HepG2 (cell line): ENCODE data around the gene ABCC8. TPM values are rescaled to one million over a fixed set of nuclear protein-coding genes. Genes with fewer than 3 reads are reported as not detected.
A peak's percentile ranks its signal among the peaks of the same experiment; 100 is the strongest.

Source experiments
- ATAC-seq: fragments of 200-7000 bp; cut with Tn5 transposase; 3 replicates; pipeline ENCODE4 v1.9.1; 2020; ENCODE audit warnings: mild to moderate bottlenecking, moderate library complexity
- BruUV-seq: library from RNA; stranded (reverse); fragments of 400-500 nt; replicated peaks from 2 replicates; lab custom pipeline; 2021; lab: Mats Ljungman, UMichigan
- CTCF ChIA-PET: fragments of 300-600 bp; formaldehyde crosslinking; extraction: SDS; loops from one replicate; lab custom pipeline; 2021; ENCODE audit warnings: low total read pairs, inconsistent platforms, low intra/inter-chr PET ratio; lab: Yijun Ruan, JAX
- POLR2A ChIA-PET: fragments of 350-600 bp; sonication (Branson Sonifier 250); formaldehyde crosslinking; loops from one replicate; lab custom pipeline; 2020; ENCODE audit warnings: antibody characterized with exemption, inconsistent platforms; lab: Yijun Ruan, JAX
- DNase-seq: peaks from one replicate; pipeline ENCODE4 v3.0.0-alpha.2; 2015; ENCODE audit warnings: low spot score
- FAIRE-seq: peaks from 3 replicates; lab custom pipeline; 2011; peaks lifted over from hg19 to GRCh38; lab: Jason Lieb, UNC
- H2AFZ ChIP-seq: one replicate; pipeline ENCODE4 v1.6.1; 2011; ENCODE audit warnings: low read length, inconsistent platforms
- H3K27ac ChIP-seq: fragments of 300-600 bp; 3 replicates; pipeline ENCODE4 v1.8.0; 2011; ENCODE audit warnings: mixed run types, mild to moderate bottlenecking, mixed read lengths, low read length, inconsistent platforms; ENCODE audit not compliant: insufficient read depth; ENCODE audit errors: extremely low read length
- H3K27me3 ChIP-seq, 2 experiments: fragments of 200-600 bp in 1 of 2; 2 replicates in 1 of 2; 3 replicates in 1 of 2; pipeline versions ENCODE4 v1.6.0 to v1.8.0; 2011; ENCODE audit warnings: low read length in 2 of 2, mild to moderate bottlenecking in 2 of 2, moderate library complexity in 2 of 2, inconsistent platforms in 1 of 2; ENCODE audit not compliant: insufficient read depth in 2 of 2, control insufficient read depth in 1 of 2
- H3K36me3 ChIP-seq, 2 experiments: fragments of 200-600 bp in 1 of 2; replicated peaks in 1 of 2; 2 replicates in 1 of 2; 3 replicates in 1 of 2; pipeline versions ENCODE4 v1.5.1 to v1.8.0; 2011; ENCODE audit warnings: low read length in 2 of 2, inconsistent platforms in 1 of 2; ENCODE audit not compliant: insufficient read depth in 2 of 2, control insufficient read depth in 1 of 2
- H3K4me1 ChIP-seq: 2 replicates; pipeline ENCODE4 v1.5.1; 2012; ENCODE audit warnings: low read length, inconsistent platforms; ENCODE audit not compliant: insufficient read depth
- H3K4me2 ChIP-seq: 2 replicates; pipeline ENCODE4 v1.6.0; 2011; ENCODE audit warnings: low read depth, low read length, inconsistent platforms
- H3K4me3 ChIP-seq, 3 experiments: fragments of 200-600 bp in 1 of 3; sonication (generic), shearing (Covaris generic) in 1 of 3; replicated peaks in 1 of 3; 2 replicates each; pipeline ENCODE4 v1.5.1; 2011 to 2016; ENCODE audit warnings: low read length in 3 of 3, inconsistent platforms in 2 of 3, low read depth in 2 of 3, mild to moderate bottlenecking in 2 of 3, control low read depth in 1 of 3, mixed read lengths in 1 of 3; ENCODE audit not compliant: insufficient read depth in 1 of 3
- H3K79me2 ChIP-seq: one replicate; pipeline ENCODE4 v1.6.1; 2011; ENCODE audit warnings: low read length, inconsistent platforms; ENCODE audit not compliant: insufficient read depth
- H3K9ac ChIP-seq: 2 replicates; pipeline ENCODE4 v1.6.0; 2011; ENCODE audit warnings: mild to moderate bottlenecking, low read depth, low read length, inconsistent platforms; ENCODE audit not compliant: insufficient read depth
- H3K9me3 ChIP-seq: 2 replicates; pipeline ENCODE4 v1.5.1; 2012; ENCODE audit warnings: mild to moderate bottlenecking, low read length
- H4K20me1 ChIP-seq: 2 replicates; pipeline ENCODE4 v1.6.0; 2011; ENCODE audit warnings: inconsistent platforms, mild to moderate bottlenecking, low read length, moderate library complexity; ENCODE audit not compliant: insufficient read depth
- CBX2 ChIP-seq, 2 experiments: fragments of 200-600 bp in 1 of 2; sonication (generic); formaldehyde crosslinking in 1 of 2; IDR thresholded peaks; 2 replicates each; pipeline versions ENCODE4 v1.7.0 to v1.8.1; 2018 to 2022; ENCODE audit warnings: low read depth in 2 of 2, low read length in 1 of 2, mild to moderate bottlenecking in 1 of 2, missing genetic modification reagents in 1 of 2
- DZIP1 ChIP-seq: sonication (generic); formaldehyde crosslinking; IDR thresholded peaks from 2 replicates; pipeline ENCODE4 v1.5.0; 2020; ENCODE audit warnings: mild to moderate bottlenecking, missing genetic modification reagents
- HOXA9 ChIP-seq: sonication (generic); formaldehyde crosslinking; IDR thresholded peaks from 2 replicates; pipeline ENCODE4 v1.8.1; 2022; ENCODE audit warnings: missing genetic modification reagents, mild to moderate bottlenecking, moderate library complexity, borderline replicate concordance
- IKZF5 ChIP-seq: IDR thresholded peaks from 2 replicates; pipeline ENCODE4 v1.6.1; 2018; ENCODE audit warnings: missing genetic modification reagents, mild to moderate bottlenecking, missing compliant biosample characterization
- MAFK ChIP-seq, 2 experiments: IDR thresholded peaks in 1 of 2; conservative IDR thresholded peaks in 1 of 2; 2 replicates each; pipeline ENCODE4 v1.6.1; 2011; ENCODE audit warnings: improper control_type of control experiment in 2 of 2, low read length in 2 of 2
- MTF2 ChIP-seq: sonication (generic); formaldehyde crosslinking; IDR thresholded peaks from 2 replicates; pipeline ENCODE4 v1.5.0; 2020; ENCODE audit warnings: missing genetic modification reagents, borderline replicate concordance
- RBAK ChIP-seq: sonication (generic); formaldehyde crosslinking; IDR thresholded peaks from 2 replicates; pipeline ENCODE4 v1.5.1; 2020; ENCODE audit warnings: mild to moderate bottlenecking, missing genetic modification reagents
- RELA ChIP-seq: sonication (generic); formaldehyde crosslinking; IDR thresholded peaks from 2 replicates; pipeline ENCODE4 v1.4.0; 2020; ENCODE audit warnings: missing genetic modification reagents
- SRSF4 ChIP-seq: fragments of 200-400 bp; formaldehyde crosslinking; IDR thresholded peaks from one replicate; pipeline ENCODE4 v1.6.1; 2018; ENCODE audit warnings: mild to moderate bottlenecking, low read depth, low read length, moderate library complexity; ENCODE audit not compliant: poor library complexity, severe bottlenecking
- SSRP1 ChIP-seq: IDR thresholded peaks from 2 replicates; pipeline ENCODE4 v1.6.1; 2016; ENCODE audit warnings: control low read depth
- ZFYVE20 ChIP-seq: sonication (generic); formaldehyde crosslinking; IDR thresholded peaks from 2 replicates; pipeline ENCODE4 v1.8.0; 2023; ENCODE audit warnings: low read depth, mild to moderate bottlenecking, moderate library complexity, missing genetic modification reagents, borderline replicate concordance
- ZHX1 ChIP-seq: sonication (generic); formaldehyde crosslinking; IDR thresholded peaks from 2 replicates; pipeline ENCODE4 v1.8.1; 2022; ENCODE audit warnings: low read depth, mild to moderate bottlenecking, missing genetic modification reagents
- ZNF350 ChIP-seq: sonication (generic); formaldehyde crosslinking; IDR thresholded peaks from 2 replicates; pipeline ENCODE4 v1.4.0; 2020; ENCODE audit warnings: mild to moderate bottlenecking, low read depth, missing genetic modification reagents, borderline replicate concordance
- ZNF616 ChIP-seq: sonication (generic); formaldehyde crosslinking; IDR thresholded peaks from 2 replicates; pipeline ENCODE4 v1.5.0; 2020; ENCODE audit warnings: low read depth, mild to moderate bottlenecking, missing genetic modification reagents
- ZNF652 ChIP-seq: IDR thresholded peaks from 2 replicates; pipeline ENCODE4 v1.6.1; 2016; ENCODE audit warnings: low read depth, borderline replicate concordance
- WGBS: methylation state at CpG from one replicate; pipeline ENCODE4 v1.1.6; 2017; ENCODE audit warnings: low lambda C conversion rate; 5-methylcytosine and 5-hydroxymethylcytosine counted together
- in situ Hi-C: cut with HindIII; loops from 2 replicates; pipeline ENCODE4 v1.10.0; 2017; ENCODE audit warnings: low pct_unique_long_range_greater_than_20kb; ENCODE audit not compliant: extremely low pct_ligation_motif_present
- intact Hi-C: fragments of 100-400 bp; cut with micrococcal nuclease; formaldehyde crosslinking; loops from one replicate; pipeline ENCODE4 v1.10.0; 2022; ENCODE audit not compliant: unreplicated experiment
- polyA plus RNA-seq, 8 experiments: library from polyadenylated mRNA; depleted of rRNA in 3 of 8; stranded (reverse) in 7 of 8; unstranded in 1 of 8; fragments of >200 nt; fragmentation: Illumina TruSeq in 4 of 8; extraction: Trizol in 4 of 8; gene quantifications; 2 replicates each; pipeline versions ENCODE4 v1.2.1 to v1.2.3, GENCODE V29; 2011 to 2016; ENCODE audit warnings: low read depth in 4 of 8, missing spikeins in 1 of 8, mixed read lengths in 1 of 8; ENCODE audit not compliant: insufficient read depth in 1 of 8
- total RNA-seq, 5 experiments: library from RNA; depleted of rRNA; stranded (reverse); fragments of >200 nt; fragmentation: Illumina TruSeq; extraction: Trizol; gene quantifications; 2 replicates each; pipeline ENCODE4 v1.2.3, GENCODE V29; 2016; ENCODE audit warnings: low read depth in 1 of 5

The ABCC8 gene
- total and polyA plus RNA-seq, 2 of the 13 experiments (the other 11 are each of a cell fraction or from before 2014, with no cell fraction given): not detected

- no TSS peak for BruUV-seq
- Histone ChIP-seq H3K27me3 (no peaks in the 10 kb centered on the region; a peak in 2 of 5 replicates), H3K36me3 (no peaks in the 10 kb centered on the region), H3K27ac (no peak overlapping the region), H4K20me1 (no peaks in the 10 kb centered on the region), H3K9me3 (no peaks in the 10 kb centered on the region), H2AFZ (no peak overlapping the region), H3K4me3 (no peak overlapping the region), H3K79me2 (no peaks in the 10 kb centered on the region), H3K4me2 (no peak overlapping the region), H3K4me1 (peaks cover 10% of the 10 kb centered on the region), H3K9ac (no peak overlapping the region)
- ChIA-PET POLR2A (no interaction called here), CTCF (no interaction called here)
- intact Hi-C loops (no loop called here), in situ Hi-C loops (no loop called here)
- ATAC-seq (peak; percentile 15; the same call in 1 of the 3 replicates), FAIRE-seq (no peak), DNase-seq (no peak)
- WGBS: 27% methylated on average over 4 of the region's 9 CpGs
- TF ChIP-seq IKZF5 (CRISPR knock-in tag) (no peak), SRSF4 (no peak), ZHX1 (no peak), HOXA9 (CRISPR knock-in tag) (no peak), ZNF350 (no peak), MAFK (conservative IDR thresholded peaks at IDR 0.05 in 1 of 2, IDR thresholded peaks at IDR 0.05 in 1 of 2; ENCODE audit: low read length in 2 of 2) (no peak), DZIP1 (CRISPR knock-in tag) (no peak), SSRP1 (no peak), MTF2 (no peak), RBAK (CRISPR knock-in tag) (no peak), RELA (CRISPR knock-in tag) (no peak), ZNF616 (no peak), ZNF652 (CRISPR knock-in tag) (no peak), CBX2 (IDR thresholded peaks at IDR 0.05; ENCODE audit: low read depth, low read length) (no peak), CBX2 (CRISPR knock-in tag; IDR thresholded peaks at IDR 0.05; ENCODE audit: low read depth) (no peak), ZFYVE20 (CRISPR knock-in tag) (no peak)
Observed at GRCh38 chr11:17412488-17413180, 64.0 kb downstream of the ABCC8 start.
